ENCODE results near the gene MAPK8IP2.
"Not testable (repeated sequence)": the region's sequence is repeated elsewhere in the genome, so short reads cannot be mapped to it uniquely, and the experiment has no call there.

Gene MAPK8IP2

DNA sequence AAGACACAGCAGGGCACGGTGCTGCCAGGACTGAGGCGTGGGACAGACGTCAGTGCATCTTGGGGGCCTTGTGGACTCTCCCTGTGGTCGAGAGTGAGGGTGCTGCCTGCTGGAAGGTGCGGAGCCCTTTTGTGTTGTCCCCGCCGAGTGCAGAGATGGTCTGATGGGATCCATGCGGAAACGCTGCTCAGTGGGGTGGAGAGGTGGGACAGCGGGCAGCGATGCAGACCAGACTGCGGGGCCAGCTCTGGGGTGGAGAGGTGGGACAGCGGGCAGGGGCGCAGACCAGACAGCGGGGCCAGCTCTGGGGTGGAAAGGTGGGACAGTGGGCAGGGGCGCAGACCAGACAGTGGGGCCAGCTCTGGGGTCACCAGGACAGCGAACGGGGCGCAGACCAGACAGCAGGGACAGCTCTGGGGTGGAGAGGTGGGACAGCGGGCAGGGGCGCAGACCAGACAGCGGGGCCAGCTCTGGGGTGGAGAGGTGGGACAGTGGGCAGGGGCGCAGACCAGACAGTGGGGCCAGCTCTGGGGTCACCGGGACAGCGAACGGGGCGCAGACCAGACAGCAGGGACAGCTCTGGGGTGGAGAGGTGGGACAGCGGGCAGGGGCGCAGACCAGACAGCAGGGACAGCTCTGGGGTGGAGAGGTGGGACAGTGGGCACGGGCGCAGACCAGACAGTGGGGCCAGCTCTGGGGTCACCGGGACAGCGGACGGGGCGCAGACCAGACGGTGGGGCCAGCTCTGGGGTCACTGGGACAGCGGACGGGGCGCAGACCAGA is 7.7 kb downstream of the MAPK8IP2 start:
- H3K27me3 ChIP-seq (ENCODE audit: low read depth); DNase-seq (ENCODE audit: low spot score in 2 of 2); H3K4me3 ChIP-seq; H3K9me3 ChIP-seq; H3K4me1 ChIP-seq; H3K36me3 ChIP-seq (replicated peaks); in situ Hi-C loops (cut with MboI; ENCODE audit: low sequenced_read_pairs): not testable (repeated sequence)

- H3K9me3 ChIP-seq, result no peaks in the 10 kb centered on the region
- in situ Hi-C loops (cut with MboI; ENCODE audit: low sequenced_read_pairs), result no loop called here
- H3K36me3 ChIP-seq (replicated peaks), result no peaks in the 10 kb centered on the region
- DNase-seq (ENCODE audit: low spot score in 2 of 2), result no peak
- no peaks in the 10 kb centered on the region for H3K27me3 ChIP-seq (ENCODE audit: low read depth)
- H3K4me3 ChIP-seq, result no peak overlapping the region
- no peaks in the 10 kb centered on the region for H3K4me1 ChIP-seq
Observed at GRCh38 chr22:50608996-50609395, 8.4 kb downstream of the MAPK8IP2 start.

- H3K9me3 ChIP-seq, result no peaks in the 10 kb centered on the region
- no peak for DNase-seq (ENCODE audit: low spot score in 2 of 2)
- no peaks in the 10 kb centered on the region for H3K4me1 ChIP-seq
- H3K27me3 ChIP-seq (ENCODE audit: low read depth), result no peaks in the 10 kb centered on the region
- no peaks in the 10 kb centered on the region for H3K36me3 ChIP-seq (replicated peaks)
- in situ Hi-C loops (cut with MboI; ENCODE audit: low sequenced_read_pairs), result no loop called here
- H3K4me3 ChIP-seq, result no peak overlapping the region
Observed at GRCh38 chr22:50609599-50609998, 9.0 kb downstream of the MAPK8IP2 start.

DNA sequence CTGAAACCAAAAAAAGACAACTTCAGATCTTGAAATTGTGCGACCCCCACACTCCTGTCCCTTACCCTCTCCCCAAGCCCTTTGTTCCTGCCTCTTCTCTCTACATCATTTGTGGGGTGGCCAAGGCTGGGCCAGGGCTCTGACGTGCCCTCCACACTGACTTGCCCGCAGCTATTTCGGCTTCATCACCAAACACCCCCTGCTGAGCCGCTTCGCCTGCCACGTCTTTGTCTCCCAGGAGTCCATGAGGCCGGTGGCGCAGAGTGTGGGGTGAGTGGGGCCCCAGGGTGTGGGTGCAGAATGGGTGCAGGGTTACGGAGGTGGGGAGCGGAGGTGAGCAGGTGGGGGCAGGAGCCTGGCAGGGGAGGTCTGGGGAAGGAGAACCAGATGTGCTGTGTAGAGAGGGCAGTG is 9.5 kb downstream of the MAPK8IP2 start:
- Histone ChIP-seq H3K27me3 (ENCODE audit: low read depth) (no peaks in the 10 kb centered on the region), H3K36me3 (replicated peaks) (no peaks in the 10 kb centered on the region), H3K9me3 (no peaks in the 10 kb centered on the region), H3K4me3 (no peak overlapping the region), H3K4me1 (no peaks in the 10 kb centered on the region)
- in situ Hi-C loops (cut with MboI; ENCODE audit: low sequenced_read_pairs), result no loop called here
- DNase-seq (ENCODE audit: low spot score in 2 of 2), result no peak

- in situ Hi-C loops (cut with MboI; ENCODE audit: low sequenced_read_pairs), result no loop called here
Observed at GRCh38 chr22:50610581-50610980, 10.0 kb downstream of the MAPK8IP2 start.

GRCh38 chr22:50611341-50612060 is 10.9 kb downstream of the MAPK8IP2 start:
- Histone ChIP-seq H3K4me1 (no peaks in the 10 kb centered on the region), H3K4me3 (no peak overlapping the region), H3K36me3 (replicated peaks) (no peaks in the 10 kb centered on the region), H3K9me3 (no peaks in the 10 kb centered on the region), H3K27me3 (ENCODE audit: low read depth) (no peaks in the 10 kb centered on the region)
- in situ Hi-C loops (cut with MboI; ENCODE audit: low sequenced_read_pairs), result no loop called here
- DNase-seq (ENCODE audit: low spot score in 2 of 2), result no peak

More at GRCh38 chr22:50610581-50610980, 10.0 kb downstream of the MAPK8IP2 start:
- Histone ChIP-seq H3K36me3 (replicated peaks) (no peaks in the 10 kb centered on the region), H3K4me1 (no peaks in the 10 kb centered on the region), H3K27me3 (ENCODE audit: low read depth) (no peaks in the 10 kb centered on the region), H3K4me3 (no peak overlapping the region), H3K9me3 (no peaks in the 10 kb centered on the region)
- no peak for DNase-seq (ENCODE audit: low spot score in 2 of 2)

DNA sequence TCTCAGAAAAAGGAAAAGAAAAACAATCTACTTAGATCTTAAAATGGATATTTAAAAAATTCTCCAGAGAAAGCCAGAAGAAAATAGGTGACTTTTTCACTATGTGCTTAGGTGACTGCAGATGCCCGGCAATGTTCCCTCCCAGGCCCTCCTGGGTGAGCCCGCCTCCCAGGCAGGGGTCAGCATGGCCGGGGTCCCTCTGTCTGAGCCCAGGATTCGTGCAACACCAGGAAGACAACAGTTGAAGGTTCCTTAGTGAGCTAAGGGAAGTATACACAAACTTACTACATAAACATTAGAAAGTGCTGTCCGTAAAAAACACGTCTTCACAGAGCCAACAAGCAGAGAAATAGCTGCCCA is 11.6 kb downstream of the MAPK8IP2 start:
- in situ Hi-C loops (cut with MboI; ENCODE audit: low sequenced_read_pairs), result no loop called here
- Histone ChIP-seq H3K36me3 (replicated peaks) (no peaks in the 10 kb centered on the region), H3K9me3 (no peaks in the 10 kb centered on the region), H3K4me3 (no peak overlapping the region), H3K27me3 (ENCODE audit: low read depth) (no peaks in the 10 kb centered on the region), H3K4me1 (no peaks in the 10 kb centered on the region)
- DNase-seq (ENCODE audit: low spot score in 2 of 2), result no peak

DNA sequence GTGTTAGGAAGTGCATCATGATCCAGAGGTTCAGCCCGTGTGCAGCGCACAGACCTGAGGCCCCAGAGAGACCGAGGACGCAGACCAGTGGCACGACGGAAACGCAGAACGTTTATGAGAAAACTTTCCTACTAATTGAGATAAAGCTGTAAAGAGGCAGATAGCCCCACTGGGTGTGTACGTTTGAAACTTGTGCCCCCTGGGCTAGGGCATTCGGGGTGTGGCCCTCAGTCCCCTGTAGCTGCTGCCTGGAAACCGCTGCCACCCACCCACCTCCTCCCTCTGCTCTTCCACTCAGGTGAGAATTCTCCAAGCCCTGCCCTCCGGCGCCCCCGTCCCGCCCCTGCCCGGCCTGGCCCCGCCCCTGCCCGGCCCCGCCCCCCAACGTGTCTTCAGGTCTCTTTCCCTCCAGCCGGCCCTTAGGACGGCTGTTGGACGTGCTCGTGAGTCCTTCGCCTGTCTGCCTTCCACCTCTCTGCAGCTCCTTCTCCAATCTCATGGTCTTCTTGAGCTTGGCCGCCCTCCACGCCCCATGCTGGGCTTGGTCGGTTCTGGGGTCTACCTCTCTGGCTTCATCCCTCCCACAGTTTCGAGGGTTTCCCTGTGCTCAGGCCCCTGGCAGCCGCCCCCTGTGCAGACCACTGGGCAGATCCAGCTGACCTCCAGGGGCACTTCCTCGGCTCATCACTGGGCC is 12.1 kb downstream of the MAPK8IP2 start:
- Histone ChIP-seq H3K4me1 (no peaks in the 10 kb centered on the region), H3K4me3 (no peak overlapping the region), H3K9me3 (no peaks in the 10 kb centered on the region), H3K27me3 (ENCODE audit: low read depth) (no peaks in the 10 kb centered on the region), H3K36me3 (replicated peaks) (no peaks in the 10 kb centered on the region)
- in situ Hi-C loops (cut with MboI; ENCODE audit: low sequenced_read_pairs), result no loop called here
- peak in 1 of 2 experiments; percentile 44 for DNase-seq (ENCODE audit: low spot score in 2 of 2)

GRCh38 chr22:50613291-50613981 is 12.8 kb downstream of the MAPK8IP2 start:
- Histone ChIP-seq H3K4me1 (no peaks in the 10 kb centered on the region), H3K27me3 (ENCODE audit: low read depth) (no peaks in the 10 kb centered on the region), H3K36me3 (replicated peaks) (no peaks in the 10 kb centered on the region), H3K9me3 (no peaks in the 10 kb centered on the region), H3K4me3 (no peak overlapping the region)
- DNase-seq (ENCODE audit: low spot score in 2 of 2), result no peak
- in situ Hi-C loops (cut with MboI; ENCODE audit: low sequenced_read_pairs), result no loop called here

DNA sequence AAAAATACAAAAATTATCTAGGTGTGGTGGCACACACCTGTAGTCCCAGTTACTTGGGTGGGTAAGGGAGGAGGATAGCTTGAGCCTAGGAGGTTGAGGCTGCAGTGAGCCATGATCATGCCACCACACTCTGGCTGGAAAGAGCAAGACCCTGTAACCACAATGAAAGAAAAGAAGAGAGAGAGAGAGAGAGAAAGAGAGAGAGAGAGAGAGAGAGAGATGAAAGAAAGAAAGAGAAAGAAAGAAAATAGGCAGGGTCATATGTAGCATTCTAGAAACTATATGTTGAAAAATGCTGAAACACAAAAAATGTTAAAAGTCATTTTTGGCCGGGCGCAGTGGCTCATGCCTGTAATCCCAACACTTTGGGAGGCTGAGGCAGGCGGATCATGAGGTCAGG is 13.7 kb downstream of the MAPK8IP2 start:
- in situ Hi-C loops (cut with MboI; ENCODE audit: low sequenced_read_pairs); H3K9me3 ChIP-seq; H3K4me3 ChIP-seq; DNase-seq (ENCODE audit: low spot score in 2 of 2); H3K36me3 ChIP-seq (replicated peaks); H3K27me3 ChIP-seq (ENCODE audit: low read depth); H3K4me1 ChIP-seq: not testable (repeated sequence)

DNA sequence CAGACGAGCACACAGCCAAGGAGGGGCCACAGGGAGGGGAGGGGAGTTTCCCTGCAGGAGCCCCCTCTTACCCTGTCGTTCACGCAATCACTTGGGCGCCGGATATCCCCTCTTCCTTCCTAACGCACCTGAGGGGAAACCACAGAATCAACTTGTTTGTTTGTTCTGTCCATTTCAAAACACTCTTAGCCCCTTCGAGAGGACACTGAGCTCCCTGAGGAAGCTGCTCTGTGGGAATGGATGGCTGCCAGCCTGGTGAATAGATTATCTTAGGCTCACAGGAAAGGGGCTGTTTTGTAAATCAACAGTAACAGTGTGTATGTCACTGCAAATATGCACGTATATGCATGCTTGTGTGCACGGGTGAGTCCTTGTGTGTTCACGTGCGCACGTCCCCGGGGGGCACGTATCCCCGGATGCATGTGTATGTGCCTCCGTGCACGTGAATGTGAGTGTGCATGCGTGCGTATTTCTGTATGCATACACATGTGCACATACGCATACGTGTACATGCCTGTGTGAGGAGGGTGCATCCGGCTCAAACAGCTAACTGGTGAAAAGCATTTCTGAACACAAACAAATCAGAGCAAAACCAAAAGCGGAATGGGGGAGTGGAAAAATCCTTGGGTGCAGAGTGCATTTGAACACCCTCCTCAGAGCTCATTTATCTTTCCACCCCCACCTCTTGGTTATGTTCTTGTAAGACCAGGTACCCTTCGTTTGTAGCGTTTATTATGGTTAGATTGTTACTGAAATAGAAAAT is 20.2 kb downstream of the MAPK8IP2 start:
- H3K4me3 ChIP-seq, result peak overlapping the region; percentile 31
- DNase-seq (ENCODE audit: low spot score in 2 of 2), result peak in 1 of 2 experiments; percentile 70
- peaks cover 15% of the 10 kb centered on the region for H3K4me1 ChIP-seq
- in situ Hi-C loops (cut with MboI; ENCODE audit: low sequenced_read_pairs), result no loop called here
- H3K9me3 ChIP-seq, result no peaks in the 10 kb centered on the region
- no peaks in the 10 kb centered on the region for H3K36me3 ChIP-seq (replicated peaks)
- no peaks in the 10 kb centered on the region for H3K27me3 ChIP-seq (ENCODE audit: low read depth)

DNA sequence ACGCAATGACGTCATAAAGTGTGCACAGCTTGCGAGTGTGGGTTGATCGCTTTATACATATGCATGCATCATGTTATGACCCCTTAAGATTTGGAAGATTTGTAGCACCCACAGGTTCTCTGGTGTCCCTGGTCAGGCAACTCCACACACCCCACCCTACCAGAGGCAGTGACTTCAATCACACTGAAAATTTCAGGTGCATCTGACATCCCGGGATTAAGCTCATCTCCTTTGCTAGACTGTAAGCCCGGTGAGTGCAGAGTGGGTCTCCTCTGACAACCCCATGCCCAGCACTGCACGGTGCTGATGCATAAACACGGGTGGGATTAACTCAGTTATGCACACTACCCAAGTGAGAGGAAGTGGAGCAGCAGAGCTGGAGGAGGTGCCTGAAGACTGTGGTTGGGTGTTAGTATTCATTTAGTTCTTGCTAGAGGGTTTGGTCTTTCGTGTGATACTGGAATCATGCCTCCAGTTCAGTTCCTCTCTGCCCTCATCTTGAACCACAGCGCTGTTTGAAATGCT is 20.8 kb downstream of the MAPK8IP2 start:
- Histone ChIP-seq H3K9me3 (no peaks in the 10 kb centered on the region), H3K27me3 (ENCODE audit: low read depth) (no peaks in the 10 kb centered on the region), H3K4me3 (0 out of 2 replicates have a peak overlapping the region, but pooled peaks have one; percentile 2), H3K4me1 (peaks cover 15% of the 10 kb centered on the region), H3K36me3 (replicated peaks) (no peaks in the 10 kb centered on the region)
- peak in 1 of 2 experiments; percentile 8 for DNase-seq (ENCODE audit: low spot score in 2 of 2)
- in situ Hi-C loops (cut with MboI; ENCODE audit: low sequenced_read_pairs), result no loop called here

Measured in HAP-1 (cell line).